ENCODE measurements around the gene GATA2. TPM values are rescaled to one million over a fixed set of nuclear protein-coding genes. Genes with fewer than 3 reads are reported as not detected.

Gene GATA2
- total and polyA plus RNA-seq, 2 donors (not counting 1 experiment from before 2014, with no cell fraction given), result 0.83 to 3.2 TPM

- Histone ChIP-seq H3K4me3 (replicated peaks in 1 of 4; ENCODE audit: control extremely low read depth in 1 of 4, insufficient read depth in 1 of 4, low read depth in 3 of 4, low read length in 4 of 4) (no peak overlapping the region), H2AFZ (ENCODE audit: low read length) (no peak overlapping the region), H3K27ac (ENCODE audit: insufficient read depth, low read length) (no peak overlapping the region), H3K36me3 (ENCODE audit: control insufficient read depth, insufficient read depth, low read length) (no peaks in the 10 kb centered on the region), H3K79me2 (ENCODE audit: control insufficient read depth, insufficient read depth, low read length) (no peaks in the 10 kb centered on the region), H3K9ac (ENCODE audit: insufficient read depth, low read length) (no peak overlapping the region), H4K20me1 (ENCODE audit: control insufficient read depth, extremely low read depth, insufficient read depth, low read length) (no peaks in the 10 kb centered on the region), H3K4me1 (ENCODE audit: control insufficient read depth, extremely low read depth, insufficient read depth, low read length) (no peaks in the 10 kb centered on the region), H3K9me3 (ENCODE audit: control insufficient read depth, insufficient read depth, low read depth, low read length) (no peaks in the 10 kb centered on the region), H3K27me3 (ENCODE audit: control insufficient read depth, insufficient read depth, low read length) (peaks cover 8% of the 10 kb centered on the region), H3K4me2 (ENCODE audit: extremely low read depth, insufficient read depth, low read length) (no peak overlapping the region)
- DNase-seq (ENCODE audit: low read depth in 2 of 2), result no peak
- TF ChIP-seq EZH2 (IDR thresholded peaks at IDR 0.05; ENCODE audit: low read length, missing control alignments), result no peak
- TF ChIP-seq, protein P1, sequence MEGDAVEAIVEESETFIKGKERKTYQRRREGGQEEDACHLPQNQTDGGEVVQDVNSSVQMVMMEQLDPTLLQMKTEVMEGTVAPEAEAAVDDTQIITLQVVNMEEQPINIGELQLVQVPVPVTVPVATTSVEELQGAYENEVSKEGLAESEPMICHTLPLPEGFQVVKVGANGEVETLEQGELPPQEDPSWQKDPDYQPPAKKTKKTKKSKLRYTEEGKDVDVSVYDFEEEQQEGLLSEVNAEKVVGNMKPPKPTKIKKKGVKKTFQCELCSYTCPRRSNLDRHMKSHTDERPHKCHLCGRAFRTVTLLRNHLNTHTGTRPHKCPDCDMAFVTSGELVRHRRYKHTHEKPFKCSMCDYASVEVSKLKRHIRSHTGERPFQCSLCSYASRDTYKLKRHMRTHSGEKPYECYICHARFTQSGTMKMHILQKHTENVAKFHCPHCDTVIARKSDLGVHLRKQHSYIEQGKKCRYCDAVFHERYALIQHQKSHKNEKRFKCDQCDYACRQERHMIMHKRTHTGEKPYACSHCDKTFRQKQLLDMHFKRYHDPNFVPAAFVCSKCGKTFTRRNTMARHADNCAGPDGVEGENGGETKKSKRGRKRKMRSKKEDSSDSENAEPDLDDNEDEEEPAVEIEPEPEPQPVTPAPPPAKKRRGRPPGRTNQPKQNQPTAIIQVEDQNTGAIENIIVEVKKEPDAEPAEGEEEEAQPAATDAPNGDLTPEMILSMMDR (conservative IDR thresholded peaks at IDR 0.05 in 1 of 2, IDR thresholded peaks at IDR 0.05 in 1 of 2; ENCODE audit: low read depth in 1 of 2, low read length in 2 of 2), result no peak
Measured at GRCh38 chr3:128445357-128445756, 47.6 kb downstream of the GATA2 start.

GRCh38 chr3:128443771-128444170, 49.2 kb downstream of the GATA2 start:
- Histone ChIP-seq H3K9me3 (ENCODE audit: control insufficient read depth, insufficient read depth, low read depth, low read length) (no peaks in the 10 kb centered on the region), H3K36me3 (ENCODE audit: control insufficient read depth, insufficient read depth, low read length) (no peaks in the 10 kb centered on the region), H3K4me3 (replicated peaks in 1 of 4; ENCODE audit: control extremely low read depth in 1 of 4, insufficient read depth in 1 of 4, low read depth in 3 of 4, low read length in 4 of 4) (no peak overlapping the region), H3K9ac (ENCODE audit: insufficient read depth, low read length) (no peak overlapping the region), H3K79me2 (ENCODE audit: control insufficient read depth, insufficient read depth, low read length) (no peaks in the 10 kb centered on the region), H4K20me1 (ENCODE audit: control insufficient read depth, extremely low read depth, insufficient read depth, low read length) (no peaks in the 10 kb centered on the region), H3K4me1 (ENCODE audit: control insufficient read depth, extremely low read depth, insufficient read depth, low read length) (no peaks in the 10 kb centered on the region), H3K4me2 (ENCODE audit: extremely low read depth, insufficient read depth, low read length) (no peak overlapping the region), H3K27ac (ENCODE audit: insufficient read depth, low read length) (no peak overlapping the region), H3K27me3 (ENCODE audit: control insufficient read depth, insufficient read depth, low read length) (peaks cover 17% of the 10 kb centered on the region), H2AFZ (ENCODE audit: low read length) (no peak overlapping the region)
- no peak for TF ChIP-seq EZH2 (IDR thresholded peaks at IDR 0.05; ENCODE audit: low read length, missing control alignments)
- TF ChIP-seq, protein P1 (conservative IDR thresholded peaks at IDR 0.05 in 1 of 2, IDR thresholded peaks at IDR 0.05 in 1 of 2; ENCODE audit: low read depth in 1 of 2, low read length in 2 of 2), result no peak
- no peak for DNase-seq (ENCODE audit: low read depth in 2 of 2)

DNA sequence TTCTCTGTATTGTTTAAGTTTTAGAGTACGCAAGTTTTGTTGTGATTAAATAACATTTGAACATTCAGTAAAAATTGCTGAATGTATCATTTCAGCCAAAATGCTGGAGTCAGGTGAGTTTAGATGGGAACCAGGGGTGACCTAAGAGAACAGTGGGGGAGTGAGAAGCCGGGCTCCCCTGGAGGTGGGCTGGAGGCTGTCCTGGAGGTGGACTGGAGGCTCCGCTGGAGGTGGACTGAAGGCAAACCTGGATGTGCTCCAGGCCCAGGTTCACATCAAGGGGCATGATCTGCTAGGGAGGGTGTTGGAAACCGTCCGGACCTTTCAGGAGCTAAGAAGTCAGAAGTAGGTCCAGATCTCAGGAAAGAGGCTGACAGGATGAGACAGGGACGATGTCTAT, 50.1 kb downstream of the GATA2 start:
- H3K27ac ChIP-seq (ENCODE audit: insufficient read depth, low read length), result no peak overlapping the region
- no peaks in the 10 kb centered on the region for H3K4me1 ChIP-seq (ENCODE audit: control insufficient read depth, extremely low read depth, insufficient read depth, low read length)
- H3K79me2 ChIP-seq (ENCODE audit: control insufficient read depth, insufficient read depth, low read length), result no peaks in the 10 kb centered on the region

More for the DNA sequence above, 50.1 kb downstream of the GATA2 start:
- no peak overlapping the region for H3K4me2 ChIP-seq (ENCODE audit: extremely low read depth, insufficient read depth, low read length)
- DNase-seq (ENCODE audit: low read depth in 2 of 2), result no peak
- no peak overlapping the region for H3K4me3 ChIP-seq (replicated peaks in 1 of 4; ENCODE audit: control extremely low read depth in 1 of 4, insufficient read depth in 1 of 4, low read depth in 3 of 4, low read length in 4 of 4)
- no peaks in the 10 kb centered on the region for H3K36me3 ChIP-seq (ENCODE audit: control insufficient read depth, insufficient read depth, low read length)
- H3K27me3 ChIP-seq (ENCODE audit: control insufficient read depth, insufficient read depth, low read length), result peaks cover 17% of the 10 kb centered on the region
- H3K9ac ChIP-seq (ENCODE audit: insufficient read depth, low read length), result no peak overlapping the region
- no peaks in the 10 kb centered on the region for H3K9me3 ChIP-seq (ENCODE audit: control insufficient read depth, insufficient read depth, low read depth, low read length)
- no peak for TF ChIP-seq EZH2 (IDR thresholded peaks at IDR 0.05; ENCODE audit: low read length, missing control alignments)
- TF ChIP-seq, protein P1 (conservative IDR thresholded peaks at IDR 0.05 in 1 of 2, IDR thresholded peaks at IDR 0.05 in 1 of 2; ENCODE audit: low read depth in 1 of 2, low read length in 2 of 2), result no peak
- H4K20me1 ChIP-seq (ENCODE audit: control insufficient read depth, extremely low read depth, insufficient read depth, low read length), result no peaks in the 10 kb centered on the region
- no peak overlapping the region for H2AFZ ChIP-seq (ENCODE audit: low read length)

Measured in fibroblast of lung (primary cell).